ENCODE results near the gene BTBD18. TPM values are rescaled to one million over a fixed set of nuclear protein-coding genes. Genes with fewer than 3 reads are reported as not detected.
A peak's percentile ranks its signal among the peaks of the same experiment; 100 is the strongest.

The BTBD18 gene
- total and polyA plus RNA-seq, 2 of the 13 experiments (the other 11 are each of a cell fraction or from before 2014, with no cell fraction given): not detected

GRCh38 chr11:57712256-57713150 lies 39.1 kb downstream of the BTBD18 start, which contains the start of gene TMX2 (continued):
- TF ChIP-seq ZNF563 (CRISPR knock-in tag; IDR thresholded peaks at IDR 0.05): no peak
- no peak for TF ChIP-seq IKZF4 (CRISPR knock-in tag; IDR thresholded peaks at IDR 0.05; ENCODE audit: borderline replicate concordance, low read depth, not compliant biosample characterization)
- TF ChIP-seq ATF1 (CRISPR knock-in tag; IDR thresholded peaks at IDR 0.05): peak; percentile 97
- no peak for TF ChIP-seq CTCF (CRISPR knock-in tag; IDR thresholded peaks at IDR 0.05)
- TF ChIP-seq ZNF468 (CRISPR knock-in tag; IDR thresholded peaks at IDR 0.05): no peak
- TF ChIP-seq HIC2 (CRISPR knock-in tag; IDR thresholded peaks at IDR 0.05; ENCODE audit: low read depth): no peak
- no peak for TF ChIP-seq ZNF660 (CRISPR knock-in tag; IDR thresholded peaks at IDR 0.05; ENCODE audit: borderline replicate concordance, low read depth)
- no peak for TF ChIP-seq ZBTB20 (CRISPR knock-in tag; IDR thresholded peaks at IDR 0.05; ENCODE audit: borderline replicate concordance, low read depth)
- no peak for TF ChIP-seq MAFK (conservative IDR thresholded peaks at IDR 0.05 in 1 of 2, IDR thresholded peaks at IDR 0.05 in 1 of 2; ENCODE audit: low read length in 2 of 2)
- peak; percentile 79; the same call in 1 of the 2 replicates for TF ChIP-seq KMT2B (CRISPR knock-in tag; IDR thresholded peaks at IDR 0.05)
- peak; percentile 36; the same call in 1 of the 2 replicates for TF ChIP-seq UBTF (CRISPR knock-in tag; IDR thresholded peaks at IDR 0.05)
- TF ChIP-seq SUZ12 (IDR thresholded peaks at IDR 0.05; ENCODE audit: low read depth, low read length): no peak
- TF ChIP-seq ZNF362 (CRISPR knock-in tag; IDR thresholded peaks at IDR 0.05; ENCODE audit: borderline replicate concordance): peak; percentile 56; the same call in 1 of the 2 replicates
- TF ChIP-seq HMGXB4 (CRISPR knock-in tag; IDR thresholded peaks at IDR 0.05; ENCODE audit: borderline replicate concordance in 1 of 2, low read depth in 1 of 2): peak; percentile 18 to 70; a peak in 3 of 4 replicates
- no peak for TF ChIP-seq ZFP62 (CRISPR knock-in tag; IDR thresholded peaks at IDR 0.05)
- peak; percentile 20 for TF ChIP-seq TEAD3 (CRISPR knock-in tag; optimal IDR thresholded peaks at IDR 0.05; ENCODE audit: borderline replicate concordance)
- TF ChIP-seq ZNF326 (CRISPR knock-in tag; IDR thresholded peaks at IDR 0.05; ENCODE audit: borderline replicate concordance): no peak
- TF ChIP-seq ZNF652 (CRISPR knock-in tag; IDR thresholded peaks at IDR 0.05; ENCODE audit: borderline replicate concordance, low read depth): no peak

All from HepG2 (cell line).